H9 (cell line): ENCODE measurements around the gene ZNF792. TPM values are rescaled to one million over a fixed set of nuclear protein-coding genes. Genes with fewer than 3 reads are reported as not detected.
"Not testable (repeated sequence)": the region's sequence is repeated elsewhere in the genome, so short reads cannot be mapped to it uniquely, and the experiment has no call there.

ENCODE experiments used
- DNase-seq: peaks from one replicate; pipeline ENCODE4 v3.0.0-alpha.2; 2017
- H2AFZ ChIP-seq: one replicate; pipeline ENCODE4 v1.6.1; 2013; ENCODE audit warnings: mild to moderate bottlenecking, low read length, control low read depth, moderate library complexity
- H2AK5ac ChIP-seq: 2 replicates; pipeline ENCODE4 v1.6.1; 2013; ENCODE audit warnings: low read length, control low read depth, mixed read lengths; ENCODE audit not compliant: insufficient read length
- H2BK120ac ChIP-seq: one replicate; pipeline ENCODE4 v1.6.1; 2013; ENCODE audit warnings: low read depth, mild to moderate bottlenecking, low read length, control low read depth, inconsistent platforms; ENCODE audit not compliant: poor library complexity, severe bottlenecking
- H2BK12ac ChIP-seq: 2 replicates; pipeline ENCODE4 v1.6.1; 2013; ENCODE audit warnings: low read length, control low read depth, mixed read lengths, low read depth; ENCODE audit not compliant: insufficient read length
- H2BK15ac ChIP-seq: 2 replicates; pipeline ENCODE4 v1.6.1; 2013; ENCODE audit warnings: low read depth, low read length, control low read depth
- H2BK20ac ChIP-seq: one replicate; pipeline ENCODE4 v1.6.1; 2013; ENCODE audit warnings: low read depth, mild to moderate bottlenecking, low read length, control low read depth, inconsistent platforms; ENCODE audit not compliant: poor library complexity, severe bottlenecking
- H2BK5ac ChIP-seq: 2 replicates; pipeline ENCODE4 v1.6.1; 2013; ENCODE audit warnings: low read length, control low read depth, mixed read lengths; ENCODE audit not compliant: insufficient read length
- H3K14ac ChIP-seq: 2 replicates; pipeline ENCODE4 v1.6.1; 2013; ENCODE audit warnings: low read length, control low read depth; ENCODE audit not compliant: insufficient read depth
- H3K18ac ChIP-seq: 2 replicates; pipeline ENCODE4 v1.6.1; 2013; ENCODE audit warnings: low read depth, mild to moderate bottlenecking, mixed read lengths, low read length, control low read depth; ENCODE audit not compliant: insufficient read length
- H3K23ac ChIP-seq: 2 replicates; pipeline ENCODE4 v1.6.1; 2013; ENCODE audit warnings: low read length, control low read depth, mixed read lengths, low read depth; ENCODE audit not compliant: insufficient read length
- H3K23me2 ChIP-seq: 2 replicates; pipeline ENCODE4 v1.6.1; 2013; ENCODE audit warnings: low read depth, mild to moderate bottlenecking, mixed read lengths, low read length, control low read depth; ENCODE audit not compliant: insufficient read length, poor library complexity, severe bottlenecking
- H3K27ac ChIP-seq: 2 replicates; pipeline ENCODE4 v1.5.1; 2013; ENCODE audit warnings: low read length, control low read depth, mixed read lengths, low read depth; ENCODE audit not compliant: insufficient read length
- H3K27me3 ChIP-seq: 2 replicates; pipeline ENCODE4 v1.6.1; 2013; ENCODE audit warnings: low read length, control low read depth, inconsistent platforms; ENCODE audit not compliant: insufficient read depth
- H3K4ac ChIP-seq: 2 replicates; pipeline ENCODE4 v1.6.1; 2013; ENCODE audit warnings: low read depth, mild to moderate bottlenecking, control low read depth, inconsistent platforms, low read length, moderate library complexity
- H3K4me1 ChIP-seq: 2 replicates; pipeline ENCODE4 v1.6.1; 2013; ENCODE audit warnings: low read length, control low read depth, inconsistent platforms; ENCODE audit not compliant: insufficient read depth
- H3K4me2 ChIP-seq: 2 replicates; pipeline ENCODE4 v1.6.1; 2013; ENCODE audit warnings: low read length, control low read depth, mixed read lengths; ENCODE audit not compliant: insufficient read length, insufficient read depth
- H3K56ac ChIP-seq: 2 replicates; pipeline ENCODE4 v1.6.1; 2013; ENCODE audit warnings: low read depth, mild to moderate bottlenecking, mixed read lengths, low read length, control low read depth; ENCODE audit not compliant: insufficient read length
- H3K79me1 ChIP-seq: 2 replicates; pipeline ENCODE4 v1.6.1; 2013; ENCODE audit warnings: low read depth, mild to moderate bottlenecking, moderate library complexity, low read length, control low read depth, inconsistent platforms; ENCODE audit not compliant: insufficient read depth, poor library complexity, severe bottlenecking
- H3K79me2 ChIP-seq: 2 replicates; pipeline ENCODE4 v1.6.1; 2013; ENCODE audit warnings: low read length, control low read depth, inconsistent platforms; ENCODE audit not compliant: insufficient read depth
- H3K9ac ChIP-seq: 2 replicates; pipeline ENCODE4 v1.6.1; 2013; ENCODE audit warnings: low read length, control low read depth, mixed read lengths; ENCODE audit not compliant: insufficient read length; ENCODE audit errors: extremely low read depth
- H3K9me3 ChIP-seq: one replicate; pipeline ENCODE4 v1.6.1; 2013; ENCODE audit warnings: low read depth, low read length, inconsistent platforms; ENCODE audit not compliant: control insufficient read depth
- H3T11ph ChIP-seq: one replicate; pipeline ENCODE4 v1.6.1; 2013; ENCODE audit warnings: mild to moderate bottlenecking, low read length, control low read depth, inconsistent platforms
- H4K20me1 ChIP-seq: one replicate; pipeline ENCODE4 v1.6.1; 2013; ENCODE audit not compliant: control insufficient read depth, insufficient read length, insufficient read depth
- H4K5ac ChIP-seq: 2 replicates; pipeline ENCODE4 v1.6.1; 2013; ENCODE audit warnings: low read depth, mild to moderate bottlenecking, mixed read lengths, low read length, control low read depth; ENCODE audit not compliant: insufficient read length
- H4K8ac ChIP-seq: replicated peaks from 2 replicates; pipeline ENCODE4 v1.6.1; 2013; ENCODE audit warnings: low read length, control low read depth, mixed read lengths, low read depth; ENCODE audit not compliant: insufficient read length
- H4K91ac ChIP-seq: 2 replicates; pipeline ENCODE4 v1.6.1; 2013; ENCODE audit warnings: low read depth, mild to moderate bottlenecking, moderate library complexity, mixed read lengths, low read length, control low read depth; ENCODE audit not compliant: insufficient read length
- H3K27ac Mint-ChIP-seq, 3 experiments: 2 replicates in 2 of 3; 3 replicates in 1 of 3; pipeline ENCODE4 v1.8.0; 2020 to 2021; ENCODE audit warnings: mixed read lengths in 3 of 3, mild to moderate bottlenecking in 1 of 3, moderate library complexity in 1 of 3
- H3K27me3 Mint-ChIP-seq: 2 replicates; pipeline ENCODE4 v1.8.0; 2021; ENCODE audit warnings: low read depth, mild to moderate bottlenecking, moderate library complexity, mixed read lengths
- H3K36me3 Mint-ChIP-seq, 3 experiments: 2 replicates in 2 of 3; 3 replicates in 1 of 3; pipeline ENCODE4 v1.8.0; 2020 to 2021; ENCODE audit warnings: low read depth in 3 of 3, mixed read lengths in 3 of 3; ENCODE audit not compliant: insufficient read depth in 1 of 3
- H3K4me1 Mint-ChIP-seq, 2 experiments: 2 replicates each; pipeline ENCODE4 v1.8.0; 2020; ENCODE audit warnings: mixed read lengths in 2 of 2
- H3K4me3 Mint-ChIP-seq, 2 experiments: 2 replicates in 1 of 2; 3 replicates in 1 of 2; pipeline ENCODE4 v1.8.0; 2020 to 2021; ENCODE audit warnings: mild to moderate bottlenecking in 2 of 2, mixed read lengths in 2 of 2, moderate library complexity in 1 of 2
- H3K9me3 Mint-ChIP-seq, 2 experiments: 2 replicates in 1 of 2; 3 replicates in 1 of 2; pipeline ENCODE4 v1.8.0; 2020; ENCODE audit warnings: mild to moderate bottlenecking in 2 of 2, mixed read lengths in 2 of 2, moderate library complexity in 1 of 2
- CTCF ChIP-seq: fragments of 200-600 bp; sonication (generic); conservative IDR thresholded peaks from 3 replicates; pipeline ENCODE4 v1.8.0; 2021; ENCODE audit warnings: antibody characterized with exemption, mild to moderate bottlenecking
- WGBS: extraction: QIAGEN DNeasy Blood & Tissue Kit; methylation state at CpG from one replicate; pipeline ENCODE4 v1.1.7; 2013; ENCODE audit warnings: missing lambda C conversion rate, low lambda C conversion rate, mixed read lengths; ENCODE audit not compliant: insufficient read length; ENCODE audit errors: extremely low coverage; 5-methylcytosine and 5-hydroxymethylcytosine counted together
- total RNA-seq: library from RNA; stranded (reverse); gene quantifications from 2 replicates; pipeline ENCODE4 v1.2.1, GENCODE V29; 2021

ZNF792 gene
- total RNA-seq, 1 experiment from 2014 or later: 8.3 TPM

- TF ChIP-seq CTCF: no peak
- Histone ChIP-seq H3K4me2 (no peak overlapping the region), H2BK120ac (no peak overlapping the region), H3K27me3 (no peaks in the 10 kb centered on the region), H3K79me2 (peaks cover 22% of the 10 kb centered on the region; the same call in 1 of the 2 replicates), H4K20me1 (peaks cover 2% of the 10 kb centered on the region), H3K4me1 (no peaks in the 10 kb centered on the region), H3K79me1 (peaks cover 11% of the 10 kb centered on the region), H2BK12ac (no peak overlapping the region), H3K27ac (no peak overlapping the region), H4K5ac (no peak overlapping the region), H3T11ph (no peak overlapping the region), H3K18ac (no peak overlapping the region), H2BK5ac (no peak overlapping the region), H3K9ac (no peak overlapping the region), H2AK5ac (no peak overlapping the region), H2AFZ (no peak overlapping the region), H2BK15ac (no peak overlapping the region), H3K4ac (no peak overlapping the region), H4K91ac (no peak overlapping the region), H4K8ac (no peak overlapping the region), H2BK20ac (no peak overlapping the region), H3K14ac (no peak overlapping the region; the same call in 1 of the 2 replicates), H3K23ac (no peak overlapping the region), H3K23me2 (no peaks in the 10 kb centered on the region), H3K56ac (no peak overlapping the region), H3K9me3 (no peaks in the 10 kb centered on the region)
- peaks cover 63 to 84% (median 79%) of the 10 kb centered on the region in 3 experiments for H3K36me3 Mint-ChIP-seq
- H3K9me3 Mint-ChIP-seq: no peaks in the 10 kb centered on the region
- no peaks in the 10 kb centered on the region for H3K27me3 Mint-ChIP-seq
- H3K4me1 Mint-ChIP-seq: peaks cover 4 to 11% of the 10 kb centered on the region in 2 experiments; a peak in 3 of 4 replicates
- no peak for DNase-seq
- no peak overlapping the region; a peak in 1 of 7 replicates for H3K27ac Mint-ChIP-seq
- H3K4me3 Mint-ChIP-seq: no peak overlapping the region
- WGBS: no CpG with 5 or more reads among the region's 12 CpGs
These were observed 44.9 kb upstream of the ZNF792 start for GRCh38 chr19:35008891-35009341.

GRCh38 chr19:35007427-35007826 is 43.4 kb upstream of the ZNF792 start:
- not testable (repeated sequence) for H3K18ac ChIP-seq, H3K9me3 Mint-ChIP-seq, H3K56ac ChIP-seq, H2AK5ac ChIP-seq, H4K8ac ChIP-seq, H3K23me2 ChIP-seq, H2BK120ac ChIP-seq, H4K20me1 ChIP-seq, H3K27me3 Mint-ChIP-seq, H4K91ac ChIP-seq, H3K23ac ChIP-seq, H3K9ac ChIP-seq, H3K9me3 ChIP-seq, H3K4me3 Mint-ChIP-seq, H3K27me3 ChIP-seq, H3K27ac ChIP-seq, H3K4me1 ChIP-seq, DNase-seq, H2BK15ac ChIP-seq, H4K5ac ChIP-seq, H3K4me2 ChIP-seq, H3K4ac ChIP-seq, H2BK20ac ChIP-seq, H2BK12ac ChIP-seq, H3K14ac ChIP-seq, H2BK5ac ChIP-seq, H3K27ac Mint-ChIP-seq, H3T11ph ChIP-seq, H2AFZ ChIP-seq
- H3K36me3 Mint-ChIP-seq: peaks cover 58 to 80% (median 74%) of the 10 kb centered on the region in 3 experiments
- Histone ChIP-seq H3K79me2 (peaks cover 34% of the 10 kb centered on the region; the same call in 1 of the 2 replicates), H3K79me1 (peaks cover 11% of the 10 kb centered on the region)
- WGBS: no CpG with 5 or more reads among the region's 8 CpGs
- H3K4me1 Mint-ChIP-seq: peaks cover 17 to 20% of the 10 kb centered on the region in 2 experiments
